ENCODE measurements around the gene EGFL6. TPM values are rescaled to one million over a fixed set of nuclear protein-coding genes. Genes with fewer than 3 reads are reported as not detected.
A peak's percentile ranks its signal among the peaks of the same experiment; 100 is the strongest.

EGFL6 gene
- polyA plus RNA-seq, 2 of the 4 experiments (the other 2 are of a cell fraction) = not detected

DNA sequence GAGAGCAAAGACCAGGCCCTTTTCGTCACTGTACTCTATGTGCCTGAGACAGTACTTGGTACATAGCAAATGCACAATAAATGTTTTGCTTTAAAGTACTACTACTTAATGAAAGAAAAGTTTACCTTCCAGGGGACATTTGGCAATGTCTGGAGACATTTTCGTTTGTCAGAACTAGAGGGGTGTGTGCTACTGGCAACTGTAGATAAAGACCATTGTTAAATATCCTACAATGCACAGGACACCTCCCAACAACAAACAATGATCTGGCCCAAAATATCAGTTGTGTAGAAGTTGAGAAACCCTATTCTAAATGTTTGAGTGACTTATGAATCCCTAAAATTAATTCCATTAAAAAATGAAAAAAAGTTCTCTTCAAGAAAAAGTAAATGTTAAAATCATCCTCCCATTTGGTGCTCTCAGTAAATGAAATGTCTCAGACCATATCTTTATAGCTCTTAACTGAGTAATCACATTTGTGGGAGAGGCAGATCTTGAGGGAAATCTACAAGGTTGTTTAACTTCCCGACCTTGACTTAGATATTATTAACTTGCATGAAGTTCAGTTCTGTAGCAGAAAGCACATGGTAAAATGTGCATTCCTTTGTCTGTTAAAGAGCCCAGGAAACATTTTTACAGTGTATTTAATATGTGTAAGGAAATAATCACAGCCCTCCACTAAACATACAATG lies 18.5 kb downstream of the EGFL6 start:
- H3K4me2 ChIP-seq = no peak overlapping the region
- no peak overlapping the region for H3K4me3 ChIP-seq
- ATAC-seq = no peak
- ChIA-PET POLR2A (no interaction called here), CTCF (no interaction called here)
- H3K9me3 ChIP-seq = 0 out of 3 replicates have a peak, but pooled peaks cover 5% of the 10 kb centered on the region
- no peak overlapping the region for H3K27ac ChIP-seq
- no peak for DNase-seq (ENCODE audit: low read depth in 1 of 2, low spot score in 1 of 2)
- H3K4me1 ChIP-seq = no peaks in the 10 kb centered on the region
- WGBS (ENCODE audit: missing lambda C conversion rate) = 10% methylated on average over 3 of the region's 3 CpGs
- TF ChIP-seq KDM1A (IDR thresholded peaks at IDR 0.05; ENCODE audit: low read depth) = no peak
- no peak for TF ChIP-seq RAD21 (conservative IDR thresholded peaks at IDR 0.05 in 1 of 2, IDR thresholded peaks at IDR 0.05 in 1 of 2)
- TF ChIP-seq ZC3H11A (IDR thresholded peaks at IDR 0.05) = no peak
- TF ChIP-seq, protein P1, sequence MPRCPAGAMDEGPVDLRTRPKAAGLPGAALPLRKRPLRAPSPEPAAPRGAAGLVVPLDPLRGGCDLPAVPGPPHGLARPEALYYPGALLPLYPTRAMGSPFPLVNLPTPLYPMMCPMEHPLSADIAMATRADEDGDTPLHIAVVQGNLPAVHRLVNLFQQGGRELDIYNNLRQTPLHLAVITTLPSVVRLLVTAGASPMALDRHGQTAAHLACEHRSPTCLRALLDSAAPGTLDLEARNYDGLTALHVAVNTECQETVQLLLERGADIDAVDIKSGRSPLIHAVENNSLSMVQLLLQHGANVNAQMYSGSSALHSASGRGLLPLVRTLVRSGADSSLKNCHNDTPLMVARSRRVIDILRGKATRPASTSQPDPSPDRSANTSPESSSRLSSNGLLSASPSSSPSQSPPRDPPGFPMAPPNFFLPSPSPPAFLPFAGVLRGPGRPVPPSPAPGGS (IDR thresholded peaks at IDR 0.05) = no peak
- no peak for TF ChIP-seq GATA3 (IDR thresholded peaks at IDR 0.05; ENCODE audit: borderline replicate concordance)
- no peak for TF ChIP-seq KDM5A (IDR thresholded peaks at IDR 0.05)
- TF ChIP-seq, protein P2, sequence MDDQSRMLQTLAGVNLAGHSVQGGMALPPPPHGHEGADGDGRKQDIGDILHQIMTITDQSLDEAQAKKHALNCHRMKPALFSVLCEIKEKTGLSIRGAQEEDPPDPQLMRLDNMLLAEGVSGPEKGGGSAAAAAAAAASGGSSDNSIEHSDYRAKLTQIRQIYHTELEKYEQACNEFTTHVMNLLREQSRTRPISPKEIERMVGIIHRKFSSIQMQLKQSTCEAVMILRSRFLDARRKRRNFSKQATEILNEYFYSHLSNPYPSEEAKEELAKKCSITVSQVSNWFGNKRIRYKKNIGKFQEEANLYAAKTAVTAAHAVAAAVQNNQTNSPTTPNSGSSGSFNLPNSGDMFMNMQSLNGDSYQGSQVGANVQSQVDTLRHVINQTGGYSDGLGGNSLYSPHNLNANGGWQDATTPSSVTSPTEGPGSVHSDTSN (IDR thresholded peaks at IDR 0.05) = no peak
- TF ChIP-seq, protein P3, sequence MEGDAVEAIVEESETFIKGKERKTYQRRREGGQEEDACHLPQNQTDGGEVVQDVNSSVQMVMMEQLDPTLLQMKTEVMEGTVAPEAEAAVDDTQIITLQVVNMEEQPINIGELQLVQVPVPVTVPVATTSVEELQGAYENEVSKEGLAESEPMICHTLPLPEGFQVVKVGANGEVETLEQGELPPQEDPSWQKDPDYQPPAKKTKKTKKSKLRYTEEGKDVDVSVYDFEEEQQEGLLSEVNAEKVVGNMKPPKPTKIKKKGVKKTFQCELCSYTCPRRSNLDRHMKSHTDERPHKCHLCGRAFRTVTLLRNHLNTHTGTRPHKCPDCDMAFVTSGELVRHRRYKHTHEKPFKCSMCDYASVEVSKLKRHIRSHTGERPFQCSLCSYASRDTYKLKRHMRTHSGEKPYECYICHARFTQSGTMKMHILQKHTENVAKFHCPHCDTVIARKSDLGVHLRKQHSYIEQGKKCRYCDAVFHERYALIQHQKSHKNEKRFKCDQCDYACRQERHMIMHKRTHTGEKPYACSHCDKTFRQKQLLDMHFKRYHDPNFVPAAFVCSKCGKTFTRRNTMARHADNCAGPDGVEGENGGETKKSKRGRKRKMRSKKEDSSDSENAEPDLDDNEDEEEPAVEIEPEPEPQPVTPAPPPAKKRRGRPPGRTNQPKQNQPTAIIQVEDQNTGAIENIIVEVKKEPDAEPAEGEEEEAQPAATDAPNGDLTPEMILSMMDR (IDR thresholded peaks at IDR 0.05) = no peak
- FAIRE-seq = peak; percentile 74

DNA sequence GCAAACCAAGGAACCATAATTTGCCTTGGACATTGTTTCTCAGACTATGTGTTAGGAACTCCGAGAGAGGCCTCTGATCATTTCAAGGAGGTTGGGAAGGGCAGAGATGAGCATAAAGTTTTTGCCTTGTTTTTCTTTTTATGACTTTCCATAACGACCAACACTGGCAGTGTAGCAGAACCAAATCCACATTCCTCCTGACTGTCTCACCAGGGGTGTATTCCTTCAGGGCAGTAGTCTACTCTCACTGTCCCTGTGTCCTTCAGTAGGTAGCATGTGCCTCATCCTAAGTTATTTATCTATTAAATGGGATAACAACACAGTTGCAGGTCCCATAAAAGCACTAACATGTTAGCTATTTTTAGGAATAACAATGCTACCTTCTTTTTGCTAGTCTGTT lies 20.8 kb downstream of the EGFL6 start:
- Histone ChIP-seq H3K9me3 (0 out of 3 replicates have a peak, but pooled peaks cover 5% of the 10 kb centered on the region), H3K4me2 (no peak overlapping the region), H3K4me1 (no peaks in the 10 kb centered on the region), H3K27ac (no peak overlapping the region), H3K4me3 (no peak overlapping the region)
- ChIA-PET POLR2A (no interaction called here), CTCF (no interaction called here)
- FAIRE-seq (no peak), ATAC-seq (no peak), DNase-seq (ENCODE audit: low read depth in 1 of 2, low spot score in 1 of 2) (no peak)
- WGBS (ENCODE audit: missing lambda C conversion rate) = 11% methylated on average over 2 of the region's 2 CpGs
- TF ChIP-seq RFX5 (IDR thresholded peaks at IDR 0.05) = no peak
- TF ChIP-seq NPAS2 (CRISPR knock-in tag; IDR thresholded peaks at IDR 0.05; ENCODE audit: borderline replicate concordance) = no peak
- TF ChIP-seq NFE2L2 (conservative IDR thresholded peaks at IDR 0.05; ENCODE audit: low read length) = no peak
- TF ChIP-seq, protein P4, sequence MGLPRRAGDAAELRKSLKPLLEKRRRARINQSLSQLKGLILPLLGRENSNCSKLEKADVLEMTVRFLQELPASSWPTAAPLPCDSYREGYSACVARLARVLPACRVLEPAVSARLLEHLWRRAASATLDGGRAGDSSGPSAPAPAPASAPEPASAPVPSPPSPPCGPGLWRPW (IDR thresholded peaks at IDR 0.05) = no peak

DNA sequence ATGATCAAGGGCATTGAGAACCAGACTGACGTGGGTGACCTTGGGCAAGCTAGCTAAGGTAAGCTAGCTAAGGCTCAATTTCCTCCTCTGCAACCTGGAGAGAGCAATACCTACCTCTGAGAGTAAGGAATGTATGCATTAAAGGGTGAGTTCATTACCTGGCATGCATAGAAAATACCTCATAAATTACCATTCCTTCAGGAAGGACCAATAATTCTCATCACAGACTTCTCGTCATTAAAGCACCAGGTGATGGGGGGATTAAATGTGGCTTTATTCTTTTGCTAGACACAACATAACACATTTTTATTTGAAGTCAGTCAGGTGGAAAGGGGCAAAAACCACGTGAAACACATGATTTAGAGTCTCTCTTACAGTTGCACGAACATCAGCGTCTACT lies 21.5 kb downstream of the EGFL6 start:
- CTCF ChIA-PET = no interaction called here
- no peak for ATAC-seq
- DNase-seq (ENCODE audit: low read depth in 1 of 2, low spot score in 1 of 2) = no peak
- no peak overlapping the region for H3K4me3 ChIP-seq
- H3K27ac ChIP-seq = no peak overlapping the region
- 0 out of 3 replicates have a peak, but pooled peaks cover 5% of the 10 kb centered on the region for H3K9me3 ChIP-seq
- WGBS (ENCODE audit: missing lambda C conversion rate) = 50% methylated on average over 5 of the region's 5 CpGs
- POLR2A ChIA-PET = no interaction called here
- TF ChIP-seq EHF (CRISPR knock-in tag; IDR thresholded peaks at IDR 0.05) (no peak), HDAC2 (IDR thresholded peaks at IDR 0.05) (no peak), POLR2AphosphoS2 (conservative IDR thresholded peaks at IDR 0.05; ENCODE audit: low read length) (no peak), RARB (CRISPR knock-in tag; IDR thresholded peaks at IDR 0.05) (no peak), SREBF2 (IDR thresholded peaks at IDR 0.05) (no peak)
- no peak for FAIRE-seq
- H3K4me1 ChIP-seq = no peaks in the 10 kb centered on the region
- H3K4me2 ChIP-seq = no peak overlapping the region
